BLaER1 (cell line): ENCODE results near the gene BCLAF1.

Experiments
- H3K27ac ChIP-seq: shearing (Covaris generic); formaldehyde crosslinking; 2 replicates; pipeline ENCODE4 v1.8.1; 2022
- H3K27me3 ChIP-seq: shearing (Covaris generic); formaldehyde crosslinking; 2 replicates; pipeline ENCODE4 v1.8.1; 2022
- H3K36me3 ChIP-seq: shearing (Covaris generic); formaldehyde crosslinking; 2 replicates; pipeline ENCODE4 v1.8.1; 2022
- H3K4me1 ChIP-seq: shearing (Covaris generic); formaldehyde crosslinking; 2 replicates; pipeline ENCODE4 v1.8.1; 2022
- H3K4me2 ChIP-seq: shearing (Covaris generic); formaldehyde crosslinking; 2 replicates; pipeline ENCODE4 v1.8.1; 2022
- H3K4me3 ChIP-seq: shearing (Covaris generic); formaldehyde crosslinking; 2 replicates; pipeline ENCODE4 v1.8.1; 2022
- H3K9ac ChIP-seq: shearing (Covaris generic); formaldehyde crosslinking; 2 replicates; pipeline ENCODE4 v1.8.1; 2022
- H3K9me3 ChIP-seq: shearing (Covaris generic); formaldehyde crosslinking; 2 replicates; pipeline ENCODE4 v1.8.1; 2022
- H4K20me1 ChIP-seq: shearing (Covaris generic); formaldehyde crosslinking; 2 replicates; pipeline ENCODE4 v1.8.1; 2022
- Cebpa-rat ChIP-seq: shearing (Covaris generic); IDR thresholded peaks from 2 replicates; pipeline ENCODE4 v1.8.1; 2022

BCLAF1 gene

GRCh38 chr6:136289579-136290409 lies at the start of gene BCLAF1:
Gene BCLAF1, minus strand, starts transcription at chr6:136289846. Its CDS starts 9,980 bp downstream, at chr6:136279866.
- peaks cover 20% of the 10 kb centered on the region; the same call in 1 of the 2 replicates for H3K36me3 ChIP-seq
- no peaks in the 10 kb centered on the region for H3K27me3 ChIP-seq
- peaks cover 49% of the 10 kb centered on the region for H3K4me1 ChIP-seq
- TF ChIP-seq Cebpa-rat: no peak
- peak within 1 kb of the TSS; percentile 83 for H3K4me3 ChIP-seq
- H4K20me1 ChIP-seq: peaks cover 44% of the 10 kb centered on the region
- no peaks in the 10 kb centered on the region for H3K9me3 ChIP-seq
- peak within 1 kb of the TSS; percentile 100 for H3K9ac ChIP-seq
- peak within 1 kb of the TSS; percentile 100 for H3K27ac ChIP-seq
- peak within 1 kb of the TSS; percentile 95 for H3K4me2 ChIP-seq

DNA sequence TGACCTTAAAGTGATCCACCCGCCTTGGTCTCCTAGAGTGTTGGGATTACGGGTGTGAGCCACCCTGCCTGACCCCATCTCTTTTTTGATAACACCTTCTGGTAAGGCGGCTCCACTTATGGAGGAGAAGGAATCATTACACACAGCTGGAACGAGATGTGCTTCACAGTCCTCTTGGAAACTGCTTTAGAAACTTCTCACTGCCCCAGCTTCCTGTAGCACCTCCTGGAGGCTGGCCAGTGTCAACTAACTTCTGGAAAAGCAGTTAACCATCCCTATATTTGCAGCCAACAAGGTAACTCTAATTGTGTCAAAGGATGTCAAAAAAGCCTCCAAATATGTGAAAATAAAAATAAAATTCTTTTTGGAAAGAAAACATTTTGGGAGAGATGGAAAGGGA lies 48.8 kb upstream of the BCLAF1 start:
- no peaks in the 10 kb centered on the region for H3K4me1 ChIP-seq
- no peaks in the 10 kb centered on the region for H3K27me3 ChIP-seq
- H3K9me3 ChIP-seq: no peaks in the 10 kb centered on the region
- H3K9ac ChIP-seq: no peak overlapping the region
- H3K4me2 ChIP-seq: no peak overlapping the region
- no peaks in the 10 kb centered on the region for H4K20me1 ChIP-seq
- no peak overlapping the region for H3K4me3 ChIP-seq
- no peak for TF ChIP-seq Cebpa-rat
- H3K27ac ChIP-seq: no peak overlapping the region
- no peaks in the 10 kb centered on the region for H3K36me3 ChIP-seq

DNA sequence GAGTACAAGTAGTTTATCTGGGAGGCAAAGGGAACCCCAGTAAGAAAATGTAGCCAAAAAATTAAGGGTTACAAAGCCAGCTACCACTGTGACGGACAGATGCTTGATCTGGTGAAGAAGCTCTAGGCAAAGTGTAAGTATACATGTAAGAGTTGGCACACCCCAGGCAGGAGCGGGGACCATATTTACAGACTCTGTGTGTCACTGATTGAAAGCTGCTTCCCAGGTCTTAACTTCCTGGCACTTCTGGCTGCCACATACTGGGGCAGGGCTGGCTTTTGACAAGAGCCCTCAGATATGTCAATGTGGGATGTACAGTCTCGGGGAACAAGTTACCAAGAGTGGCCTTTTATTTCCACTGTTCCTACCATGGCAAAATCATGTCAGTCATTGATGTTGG lies 48.0 kb upstream of the BCLAF1 start:
- H3K9ac ChIP-seq: no peak overlapping the region
- no peak for TF ChIP-seq Cebpa-rat
- no peaks in the 10 kb centered on the region for H4K20me1 ChIP-seq
- no peak overlapping the region for H3K4me3 ChIP-seq
- H3K9me3 ChIP-seq: no peaks in the 10 kb centered on the region
- no peaks in the 10 kb centered on the region for H3K36me3 ChIP-seq
- H3K4me2 ChIP-seq: no peak overlapping the region
- no peaks in the 10 kb centered on the region for H3K4me1 ChIP-seq
- H3K27me3 ChIP-seq: no peaks in the 10 kb centered on the region
- no peak overlapping the region for H3K27ac ChIP-seq

DNA sequence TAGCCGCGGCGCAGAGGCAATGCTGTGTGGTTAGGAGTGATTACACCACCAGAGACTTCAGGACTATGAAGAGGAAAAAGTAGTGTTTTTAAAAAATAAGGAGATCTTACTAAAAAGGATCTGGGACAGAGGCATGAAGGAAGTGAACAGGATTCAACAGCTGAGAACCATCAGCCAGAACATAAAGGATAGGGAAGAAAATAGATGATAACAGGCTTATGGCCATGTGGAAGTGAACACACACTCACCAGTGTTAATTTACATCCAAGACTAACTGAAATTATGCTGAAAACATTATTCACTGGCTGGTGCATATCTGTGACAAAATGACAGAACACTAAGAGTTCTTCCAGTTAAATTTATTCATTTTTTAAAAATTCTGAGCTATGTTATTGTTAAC lies 47.5 kb upstream of the BCLAF1 start:
- Histone ChIP-seq H4K20me1 (no peaks in the 10 kb centered on the region), H3K9me3 (no peaks in the 10 kb centered on the region), H3K4me1 (no peaks in the 10 kb centered on the region), H3K4me3 (no peak overlapping the region), H3K27me3 (no peaks in the 10 kb centered on the region), H3K36me3 (no peaks in the 10 kb centered on the region), H3K4me2 (no peak overlapping the region), H3K27ac (no peak overlapping the region), H3K9ac (no peak overlapping the region)
- TF ChIP-seq Cebpa-rat: no peak

- no peak overlapping the region for H3K9ac ChIP-seq
- no peak for TF ChIP-seq Cebpa-rat
- no peaks in the 10 kb centered on the region for H3K4me1 ChIP-seq
These were observed 46.2 kb upstream of the BCLAF1 start for GRCh38 chr6:136335736-136336363.

DNA sequence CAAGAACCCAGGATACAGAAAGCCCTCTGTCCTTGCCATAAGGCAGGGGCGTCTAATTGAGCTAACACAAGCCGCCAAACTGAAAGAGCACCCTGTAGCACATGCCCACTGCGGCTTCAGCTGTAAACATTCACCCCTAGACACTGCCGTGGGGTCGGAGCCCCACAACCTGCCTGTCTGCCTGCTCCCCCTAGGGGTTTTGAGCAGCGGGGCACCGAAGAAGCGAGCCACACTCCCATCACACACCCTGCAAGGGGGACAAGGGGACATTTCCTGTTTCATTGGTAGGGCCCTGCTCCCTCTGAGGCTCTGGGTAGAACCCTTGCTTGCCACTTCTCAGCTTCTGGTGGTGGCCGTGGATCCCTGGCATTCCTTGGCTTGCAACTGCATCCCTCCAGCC lies 45.2 kb upstream of the BCLAF1 start:
- Histone ChIP-seq H3K4me2 (no peak overlapping the region), H3K27ac (no peak overlapping the region), H4K20me1 (no peaks in the 10 kb centered on the region), H3K4me3 (no peak overlapping the region), H3K9me3 (no peaks in the 10 kb centered on the region), H3K4me1 (no peaks in the 10 kb centered on the region), H3K27me3 (no peaks in the 10 kb centered on the region), H3K36me3 (no peaks in the 10 kb centered on the region), H3K9ac (no peak overlapping the region)
- no peak for TF ChIP-seq Cebpa-rat

More at GRCh38 chr6:136335736-136336363, 46.2 kb upstream of the BCLAF1 start:
- H3K36me3 ChIP-seq: no peaks in the 10 kb centered on the region
- H3K4me2 ChIP-seq: no peak overlapping the region
- no peaks in the 10 kb centered on the region for H4K20me1 ChIP-seq
- H3K27ac ChIP-seq: no peak overlapping the region
- no peak overlapping the region for H3K4me3 ChIP-seq
- H3K27me3 ChIP-seq: no peaks in the 10 kb centered on the region
- H3K9me3 ChIP-seq: no peaks in the 10 kb centered on the region

GRCh38 chr6:136334465-136334846 lies 44.8 kb upstream of the BCLAF1 start:
- H3K4me2 ChIP-seq: no peak overlapping the region
- H3K9me3 ChIP-seq: no peaks in the 10 kb centered on the region
- no peaks in the 10 kb centered on the region for H4K20me1 ChIP-seq
- H3K36me3 ChIP-seq: no peaks in the 10 kb centered on the region
- no peak overlapping the region for H3K9ac ChIP-seq
- no peak overlapping the region for H3K4me3 ChIP-seq
- no peaks in the 10 kb centered on the region for H3K27me3 ChIP-seq
- no peak for TF ChIP-seq Cebpa-rat
- H3K27ac ChIP-seq: no peak overlapping the region
- H3K4me1 ChIP-seq: no peaks in the 10 kb centered on the region

DNA sequence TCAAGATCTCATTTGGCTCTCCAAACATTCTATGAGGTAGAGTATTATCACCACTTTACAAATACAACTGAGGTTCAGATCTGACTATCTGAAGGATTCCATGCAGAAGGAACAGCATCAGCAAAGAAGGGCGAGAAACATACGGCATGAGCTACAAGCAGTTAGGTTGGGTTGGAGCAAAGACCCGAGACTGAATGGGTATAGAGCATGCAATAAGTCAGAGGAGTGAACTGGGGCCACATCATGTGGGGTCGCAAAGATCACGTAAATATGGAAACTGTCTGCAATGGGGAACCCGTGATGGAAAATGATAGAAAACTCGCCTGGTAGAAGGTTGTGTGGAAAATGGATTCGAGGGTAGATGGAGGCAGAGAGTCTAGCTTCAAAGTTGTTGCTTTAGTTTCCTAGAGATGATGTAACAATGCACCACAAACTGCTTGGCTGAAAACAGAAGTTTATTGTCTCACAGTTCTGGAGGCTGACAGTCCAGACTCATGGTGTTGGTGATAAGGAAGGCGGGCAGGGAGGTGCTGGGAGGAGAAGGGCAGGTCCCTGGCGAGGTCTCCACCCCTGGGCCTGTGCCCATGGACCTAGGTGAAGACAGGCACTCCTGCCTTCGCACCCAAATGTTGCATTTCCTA lies 44.3 kb upstream of the BCLAF1 start:
- H3K9ac ChIP-seq: no peak overlapping the region
- no peaks in the 10 kb centered on the region for H3K4me1 ChIP-seq
- H3K36me3 ChIP-seq: no peaks in the 10 kb centered on the region
- H3K9me3 ChIP-seq: no peaks in the 10 kb centered on the region
- H3K27me3 ChIP-seq: no peaks in the 10 kb centered on the region
- H3K4me3 ChIP-seq: no peak overlapping the region
- H3K27ac ChIP-seq: no peak overlapping the region
- H3K4me2 ChIP-seq: no peak overlapping the region
- H4K20me1 ChIP-seq: no peaks in the 10 kb centered on the region
- no peak for TF ChIP-seq Cebpa-rat

GRCh38 chr6:136331461-136331860 lies 41.8 kb upstream of the BCLAF1 start:
- H3K4me3 ChIP-seq: no peak overlapping the region
- no peaks in the 10 kb centered on the region for H3K36me3 ChIP-seq
- no peaks in the 10 kb centered on the region for H3K9me3 ChIP-seq
- TF ChIP-seq Cebpa-rat: no peak
- no peak overlapping the region for H3K27ac ChIP-seq
- H3K4me2 ChIP-seq: no peak overlapping the region
- no peaks in the 10 kb centered on the region for H3K27me3 ChIP-seq
- peaks cover 4% of the 10 kb centered on the region for H3K4me1 ChIP-seq
- H3K9ac ChIP-seq: no peak overlapping the region
- H4K20me1 ChIP-seq: no peaks in the 10 kb centered on the region

- Histone ChIP-seq H3K4me1 (peaks cover 12% of the 10 kb centered on the region), H3K9me3 (no peaks in the 10 kb centered on the region), H3K9ac (no peak overlapping the region), H3K4me2 (no peak overlapping the region), H3K4me3 (no peak overlapping the region), H3K27ac (no peak overlapping the region), H3K27me3 (no peaks in the 10 kb centered on the region), H4K20me1 (no peaks in the 10 kb centered on the region), H3K36me3 (no peaks in the 10 kb centered on the region)
- no peak for TF ChIP-seq Cebpa-rat
These were observed 41.0 kb upstream of the BCLAF1 start for GRCh38 chr6:136330634-136331033.
